ENCODE measurements around the gene STX3. TPM values are rescaled to one million over a fixed set of nuclear protein-coding genes. Genes with fewer than 3 reads are reported as not detected.

The STX3 gene
- total and polyA plus RNA-seq, 2 of the 8 experiments (the other 6 are each of a cell fraction or from before 2014, with no cell fraction given), result 50.5 to 56.1 TPM

DNA sequence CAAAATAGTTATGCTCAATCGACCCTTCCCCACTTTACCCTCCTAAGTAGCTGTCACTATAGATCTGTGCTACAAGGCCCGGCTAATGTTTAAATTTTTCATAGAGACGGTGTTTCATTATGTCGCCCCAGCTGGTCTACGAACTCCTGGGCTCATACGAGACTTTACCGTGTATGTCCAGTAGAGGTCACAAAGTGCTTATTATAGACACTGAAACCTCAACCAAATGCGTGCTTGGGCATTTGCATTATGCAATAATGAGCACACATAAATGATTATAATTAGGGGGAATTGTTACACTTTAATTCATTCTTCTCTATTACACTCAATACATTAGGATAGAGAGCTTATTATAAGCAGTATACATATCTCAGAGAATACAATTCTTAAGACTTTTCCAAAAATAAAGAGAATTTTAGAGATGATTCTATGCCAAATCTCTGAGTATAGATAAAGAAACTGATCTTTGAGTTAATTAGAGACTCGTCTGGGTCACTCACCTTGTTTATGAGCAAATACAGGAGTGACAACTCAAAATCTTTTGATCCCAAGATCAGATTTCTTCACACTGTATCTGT, 67.9 kb downstream of the STX3 start:
- H3K56ac ChIP-seq (replicated peaks; ENCODE audit: insufficient read length, low read depth, low read length), result no peak overlapping the region
- TF ChIP-seq TAF1 (IDR thresholded peaks at IDR 0.05; ENCODE audit: low read depth, low read length), result no peak
- TF ChIP-seq SRF (IDR thresholded peaks at IDR 0.05; ENCODE audit: low read depth, low read length), result no peak
- TF ChIP-seq KDM4A (IDR thresholded peaks at IDR 0.05; ENCODE audit: low read depth, low read length, severe bottlenecking), result no peak
- TF ChIP-seq, protein P1, sequence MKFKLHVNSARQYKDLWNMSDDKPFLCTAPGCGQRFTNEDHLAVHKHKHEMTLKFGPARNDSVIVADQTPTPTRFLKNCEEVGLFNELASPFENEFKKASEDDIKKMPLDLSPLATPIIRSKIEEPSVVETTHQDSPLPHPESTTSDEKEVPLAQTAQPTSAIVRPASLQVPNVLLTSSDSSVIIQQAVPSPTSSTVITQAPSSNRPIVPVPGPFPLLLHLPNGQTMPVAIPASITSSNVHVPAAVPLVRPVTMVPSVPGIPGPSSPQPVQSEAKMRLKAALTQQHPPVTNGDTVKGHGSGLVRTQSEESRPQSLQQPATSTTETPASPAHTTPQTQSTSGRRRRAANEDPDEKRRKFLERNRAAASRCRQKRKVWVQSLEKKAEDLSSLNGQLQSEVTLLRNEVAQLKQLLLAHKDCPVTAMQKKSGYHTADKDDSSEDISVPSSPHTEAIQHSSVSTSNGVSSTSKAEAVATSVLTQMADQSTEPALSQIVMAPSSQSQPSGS (IDR thresholded peaks at IDR 0.05; ENCODE audit: low read length), result no peak
- no peak for TF ChIP-seq SP1 (IDR thresholded peaks at IDR 0.05; ENCODE audit: low read depth, low read length)
- TF ChIP-seq SAP30 (IDR thresholded peaks at IDR 0.05; ENCODE audit: insufficient read depth, insufficient replicate concordance, low read length), result no peak
- TF ChIP-seq CBX8 (IDR thresholded peaks at IDR 0.05; ENCODE audit: borderline replicate concordance, low read depth, low read length), result no peak
- peak; percentile 11 to 63 (median 62) for TF ChIP-seq CTCF (IDR thresholded peaks at IDR 0.05; ENCODE audit: control extremely low read depth in 1 of 3, insufficient read depth in 1 of 3, low read depth in 1 of 3, low read length in 3 of 3)

More for the DNA sequence above, 67.9 kb downstream of the STX3 start:
- H2BK12ac ChIP-seq (ENCODE audit: low read depth, low read length), result no peak overlapping the region
- no peak overlapping the region for H4K5ac ChIP-seq (ENCODE audit: insufficient read length, low read depth, low read length)
- no peak overlapping the region for H3K27ac ChIP-seq (ENCODE audit: low read depth, low read length)
- H2BK5ac ChIP-seq (ENCODE audit: low read depth, low read length), result no peak overlapping the region
- H3K9ac ChIP-seq (replicated peaks in 1 of 4; ENCODE audit: extremely low read depth in 1 of 4, low read depth in 3 of 4, low read length in 3 of 4), result no peak overlapping the region
- H2BK20ac ChIP-seq (ENCODE audit: low read length), result no peak overlapping the region
- CTCF ChIA-PET (ENCODE audit: partially characterized antibody), result interaction anchor here (0.6 to 2.8 kb wide), 15 partner anchors 11 to 428 kb away, joined by 3 to 13 read pairs (median 3); partner anchors contain the start of gene CBLIF
- H2AK5ac ChIP-seq (ENCODE audit: low read depth, low read length), result no peak overlapping the region
- no peaks in the 10 kb centered on the region for H3K9me3 ChIP-seq (ENCODE audit: insufficient read depth in 2 of 2, low read depth in 1 of 2, low read length in 1 of 2)
- no peak overlapping the region for H2BK15ac ChIP-seq (ENCODE audit: low read length)
- no peaks in the 10 kb centered on the region for H3K79me1 ChIP-seq (ENCODE audit: low read depth, low read length)
- H4K8ac ChIP-seq (ENCODE audit: extremely low read depth, insufficient read depth, low read length), result no peak overlapping the region
- 61% methylated on average over 9 of the region's 9 CpGs; no CpG with 5 or more reads in 1 of the 2 experiments for WGBS, 2 experiments (ENCODE audit: extremely low coverage in 1 of 2, insufficient coverage in 1 of 2, insufficient read length in 1 of 2, insufficient replicate concordance in 2 of 2, low coverage in 1 of 2, low lambda C conversion rate in 2 of 2, missing lambda C conversion rate in 1 of 2)
- no peaks in the 10 kb centered on the region; the same call in 1 of the 2 replicates for H3K23me2 ChIP-seq (ENCODE audit: low read depth, low read length)
- POLR2A ChIA-PET (ENCODE audit: partially characterized antibody), result no interaction called here
- no peak overlapping the region for H4K91ac ChIP-seq (replicated peaks; ENCODE audit: insufficient read length, low read length)
- H3K18ac ChIP-seq (ENCODE audit: extremely low read depth, low read length), result no peak overlapping the region
- no peaks in the 10 kb centered on the region for H3K36me3 ChIP-seq (ENCODE audit: control insufficient read depth in 2 of 4, insufficient read depth in 4 of 4, low read length in 3 of 4)
- H3K23ac ChIP-seq (ENCODE audit: insufficient read length), result no peak overlapping the region
- no peak overlapping the region for H2BK120ac ChIP-seq (replicated peaks; ENCODE audit: low read depth, low read length)
- H3K4ac ChIP-seq (replicated peaks; ENCODE audit: insufficient read length, low read depth, low read length), result no peak overlapping the region
- H3K27me3 ChIP-seq (replicated peaks in 1 of 4; ENCODE audit: control insufficient read depth in 3 of 4, extremely low read depth in 1 of 4, insufficient read depth in 3 of 4, low read length in 3 of 4), result no peaks in the 10 kb centered on the region
- peak; percentile 48 for FAIRE-seq
- H4K20me1 ChIP-seq (replicated peaks in 1 of 2; ENCODE audit: control insufficient read depth in 1 of 2, insufficient read depth in 2 of 2, low read length in 2 of 2), result no peaks in the 10 kb centered on the region
- no peak overlapping the region for H2AFZ ChIP-seq (ENCODE audit: low read length)
- DNase-seq (ENCODE audit: low read depth in 1 of 2, low spot score in 2 of 2), result no peak
- no peak overlapping the region for H3K4me2 ChIP-seq (ENCODE audit: insufficient read depth in 1 of 2, low read depth in 2 of 2, low read length in 2 of 2)
- no peaks in the 10 kb centered on the region for H3K79me2 ChIP-seq (ENCODE audit: control insufficient read depth in 1 of 2, insufficient read depth in 2 of 2, low read length in 2 of 2)
- peaks cover 0 to 5% (median 0%) of the 10 kb centered on the region in 4 experiments; a peak in 2 of 7 replicates for H3K4me1 ChIP-seq (replicated peaks in 1 of 4; ENCODE audit: control insufficient read depth in 3 of 4, insufficient read depth in 4 of 4, low read length in 3 of 4)
- no peak overlapping the region for H3K4me3 ChIP-seq (ENCODE audit: extremely low read depth in 1 of 4, insufficient read depth in 2 of 4, low read depth in 3 of 4, low read length in 4 of 4)
- H3K14ac ChIP-seq (ENCODE audit: insufficient read length), result no peak overlapping the region

All from H1 (cell line).